ENCODE data around the gene XXYLT1.

- TF ChIP-seq TEAD1 (CRISPR knock-in tag; IDR thresholded peaks at IDR 0.05) (no peak), CTCF (IDR thresholded peaks at IDR 0.05) (no peak), IRF1 (CRISPR knock-in tag; IDR thresholded peaks at IDR 0.05) (no peak)
- TF ChIP-seq, protein P1, sequence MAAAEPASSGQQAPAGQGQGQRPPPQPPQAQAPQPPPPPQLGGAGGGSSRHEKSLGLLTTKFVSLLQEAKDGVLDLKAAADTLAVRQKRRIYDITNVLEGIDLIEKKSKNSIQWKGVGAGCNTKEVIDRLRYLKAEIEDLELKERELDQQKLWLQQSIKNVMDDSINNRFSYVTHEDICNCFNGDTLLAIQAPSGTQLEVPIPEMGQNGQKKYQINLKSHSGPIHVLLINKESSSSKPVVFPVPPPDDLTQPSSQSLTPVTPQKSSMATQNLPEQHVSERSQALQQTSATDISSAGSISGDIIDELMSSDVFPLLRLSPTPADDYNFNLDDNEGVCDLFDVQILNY (CRISPR knock-in tag; IDR thresholded peaks at IDR 0.05): no peak
Observed at GRCh38 chr3:195255571-195256501, 15.1 kb downstream of the XXYLT1 start.

Measured in WTC11 (cell line).